ENCODE results near the gene ARMH1.

ARMH1 gene

GRCh38 chr1:44674113-44675000 is at the start of gene ARMH1, which contains the start of gene TMEM53:
Gene ARMH1 (plus strand): TSS chr1:44674714. CDS start chr1:44689698, 14,984 bp downstream.
Gene TMEM53 (minus strand): TSS chr1:44674481. CDS start chr1:44674391, 90 bp downstream.
- DNase-seq: peak; percentile 94 to 95

GRCh38 chr1:44625348-44625747 is 49.2 kb upstream of the ARMH1 start:
- no peak for DNase-seq

GRCh38 chr1:44628962-44629756 is 45.4 kb upstream of the ARMH1 start:
- DNase-seq: no peak

- DNase-seq: no peak
These were observed 44.4 kb upstream of the ARMH1 start for GRCh38 chr1:44630116-44630515.

GRCh38 chr1:44631333-44631646 is 43.2 kb upstream of the ARMH1 start:
- DNase-seq: no peak

- peak; percentile 88 to 89 for DNase-seq
These were observed 42.6 kb upstream of the ARMH1 start for GRCh38 chr1:44631647-44632539.

GRCh38 chr1:44632598-44632997 is 41.9 kb upstream of the ARMH1 start:
- no peak for DNase-seq

- DNase-seq: no peak
These were observed 39.8 kb upstream of the ARMH1 start for GRCh38 chr1:44634606-44635189.

- DNase-seq: no peak
These were observed 39.1 kb upstream of the ARMH1 start for GRCh38 chr1:44635439-44635838.

GRCh38 chr1:44636083-44636687 is 38.3 kb upstream of the ARMH1 start:
- DNase-seq: no peak

GRCh38 chr1:44636688-44637598 is 37.6 kb upstream of the ARMH1 start:
- no peak for DNase-seq

- DNase-seq: no peak
These were observed 36.7 kb upstream of the ARMH1 start for GRCh38 chr1:44637702-44638411.

GRCh38 chr1:44640200-44640853 is 34.2 kb upstream of the ARMH1 start:
- DNase-seq: no peak

GRCh38 chr1:44641126-44642102 is 33.1 kb upstream of the ARMH1 start:
- DNase-seq: no peak

- DNase-seq: no peak
These were observed 32.3 kb upstream of the ARMH1 start for GRCh38 chr1:44642255-44642654.

GRCh38 chr1:44642925-44643324 is 31.6 kb upstream of the ARMH1 start:
- no peak for DNase-seq

GRCh38 chr1:44643721-44644334 is 30.7 kb upstream of the ARMH1 start:
- no peak for DNase-seq

GRCh38 chr1:44644806-44645205 is 29.7 kb upstream of the ARMH1 start:
- DNase-seq: no peak
